HG03103 (cell line): ENCODE data around the gene ABR.
"Not testable (repeated sequence)": the region's sequence is repeated elsewhere in the genome, so short reads cannot be mapped to it uniquely, and the experiment has no call there.

Source experiments
- ATAC-seq: cut with Tn5 transposase; IDR thresholded peaks from one replicate; pipeline ENCODE4 v1.9.1; 2021; ENCODE audit warnings: low read depth; ENCODE audit not compliant: unreplicated experiment

Gene ABR

DNA sequence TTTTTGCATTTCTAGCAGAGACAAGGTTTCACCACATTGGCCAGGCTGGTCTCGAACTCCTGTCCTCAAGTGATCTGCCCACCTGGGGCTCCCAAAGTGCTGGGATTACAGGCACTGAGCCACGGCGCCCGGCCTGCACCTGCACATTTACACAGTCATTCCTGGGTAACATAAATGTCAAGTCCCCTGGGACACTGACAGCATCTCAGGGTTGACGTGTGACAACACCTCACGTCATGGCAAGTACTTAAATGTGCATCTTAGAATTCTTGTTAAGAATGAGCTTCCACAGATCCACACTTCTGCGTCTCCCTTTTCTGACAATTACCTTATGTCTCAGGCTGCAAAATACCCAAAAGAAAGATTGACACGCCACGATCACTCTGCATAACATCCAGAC is 80.5 kb downstream of the ABR start:
- no peak for ATAC-seq

DNA sequence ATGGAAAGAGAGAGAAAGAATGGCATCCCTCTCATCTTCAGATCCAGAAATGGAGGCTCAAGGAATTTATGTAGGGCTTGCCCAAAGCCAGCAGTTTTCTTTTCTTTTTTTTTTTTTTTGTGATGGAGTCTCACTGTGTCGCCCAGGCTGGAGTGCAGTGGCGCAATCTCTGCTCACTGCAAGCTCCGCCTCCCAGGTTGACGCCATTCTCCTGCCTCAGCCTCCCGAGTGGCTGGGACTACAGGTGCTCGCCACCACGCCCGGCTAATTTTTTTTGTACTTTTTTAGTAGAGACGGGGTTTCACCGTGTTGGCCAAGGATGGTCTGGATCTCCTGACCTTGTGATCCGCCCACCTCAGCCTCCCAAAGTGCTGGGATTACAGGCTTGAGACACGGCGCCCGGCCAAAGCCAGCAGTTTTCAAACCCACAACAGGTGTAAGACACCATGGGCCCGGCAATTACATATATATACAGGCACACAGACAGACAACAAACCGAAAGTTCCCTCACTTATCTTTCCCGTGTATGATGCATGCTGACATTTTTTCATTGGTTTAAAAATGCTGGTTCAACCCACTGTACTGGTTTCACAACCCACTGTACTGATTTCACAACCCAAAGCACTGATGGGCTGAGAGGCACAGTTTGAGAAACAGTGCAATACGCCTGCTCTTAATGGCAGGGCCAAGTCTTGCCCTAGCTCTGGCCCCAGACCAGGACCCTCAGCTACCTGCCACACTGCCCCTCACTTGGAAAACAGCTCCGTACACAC is 81.6 kb downstream of the ABR start:
- not testable (repeated sequence) for ATAC-seq

DNA sequence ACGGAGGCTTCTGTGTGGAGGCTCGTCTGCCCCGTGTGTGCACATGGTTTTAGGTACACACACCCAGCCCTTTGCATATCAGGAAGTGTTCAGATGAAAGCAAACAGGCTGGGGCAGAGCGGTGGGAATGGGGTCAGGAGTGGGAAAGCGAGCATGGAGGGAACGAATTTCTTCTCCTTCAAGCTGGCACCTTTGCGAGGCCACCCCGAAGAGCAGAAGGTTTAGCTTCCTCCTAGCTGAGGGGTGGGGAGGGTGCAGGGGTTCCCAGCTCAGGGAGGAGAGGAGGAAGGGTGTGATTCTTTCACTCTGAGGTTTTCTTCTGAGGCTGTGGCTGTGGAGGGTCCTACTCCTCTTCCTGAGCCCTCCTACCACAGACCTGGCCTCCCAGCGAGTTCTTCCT is 83.6 kb downstream of the ABR start:
- ATAC-seq: no peak

- ATAC-seq: no peak
Measured at GRCh38 chr17:1095853-1096173, 84.0 kb downstream of the ABR start.

GRCh38 chr17:1095090-1095852 is 84.5 kb downstream of the ABR start:
- no peak for ATAC-seq

DNA sequence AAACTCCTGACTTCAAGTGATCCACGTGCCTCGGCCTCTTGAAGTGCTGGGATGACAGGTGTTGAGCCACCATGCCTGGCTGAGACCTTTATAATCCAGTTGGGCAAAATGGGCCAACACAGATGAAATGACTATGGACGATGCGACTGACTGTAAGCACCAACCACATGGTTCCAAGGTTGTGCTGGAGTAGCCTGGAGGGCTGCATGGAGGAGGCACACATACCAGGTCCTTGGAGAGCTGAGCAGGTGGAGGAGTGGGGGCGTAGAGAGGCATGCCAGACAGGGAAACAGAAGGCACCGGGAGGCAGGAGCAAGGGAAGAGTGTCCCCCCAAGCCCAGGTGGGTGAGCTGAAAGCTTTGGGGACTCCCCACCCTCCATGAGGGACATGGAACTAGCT is 85.2 kb downstream of the ABR start:
- no peak for ATAC-seq

DNA sequence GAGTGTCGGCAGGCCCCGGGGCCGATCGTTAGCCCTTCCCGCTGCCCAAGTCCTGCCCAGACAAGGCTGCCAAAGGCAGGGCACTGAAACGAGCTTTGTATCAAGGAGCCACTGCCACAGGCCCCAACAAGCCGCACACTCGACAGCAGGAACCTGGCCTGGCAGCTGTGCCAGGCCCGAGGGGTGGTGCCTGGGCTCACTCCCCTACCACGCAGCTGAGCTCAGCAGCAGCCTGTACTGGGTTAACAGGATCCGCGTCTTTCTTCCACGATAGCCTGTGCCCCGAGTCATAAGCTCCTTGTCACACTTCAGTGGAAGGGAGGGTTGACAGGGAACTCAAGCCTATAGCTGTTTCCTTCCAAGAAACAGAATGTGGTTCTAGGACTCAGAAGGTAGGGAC is 87.9 kb downstream of the ABR start:
- ATAC-seq: no peak

DNA sequence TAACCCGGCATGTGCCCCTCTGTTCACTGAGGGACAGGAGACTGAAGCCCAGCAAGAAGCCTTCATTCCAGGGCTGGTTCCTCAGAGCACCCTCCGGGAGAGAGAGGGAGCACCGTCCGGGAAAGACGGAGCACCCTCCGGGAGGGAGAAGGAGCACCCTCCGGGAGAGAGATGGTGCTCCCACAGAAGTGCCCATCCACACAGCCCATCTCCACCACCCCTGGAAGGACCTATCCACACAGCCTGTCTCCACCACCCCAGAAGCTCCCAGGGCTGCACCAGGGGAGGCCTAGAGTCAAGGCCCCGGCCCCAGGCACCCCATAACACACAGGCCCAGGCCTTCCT is 88.6 kb downstream of the ABR start:
- no peak for ATAC-seq

DNA sequence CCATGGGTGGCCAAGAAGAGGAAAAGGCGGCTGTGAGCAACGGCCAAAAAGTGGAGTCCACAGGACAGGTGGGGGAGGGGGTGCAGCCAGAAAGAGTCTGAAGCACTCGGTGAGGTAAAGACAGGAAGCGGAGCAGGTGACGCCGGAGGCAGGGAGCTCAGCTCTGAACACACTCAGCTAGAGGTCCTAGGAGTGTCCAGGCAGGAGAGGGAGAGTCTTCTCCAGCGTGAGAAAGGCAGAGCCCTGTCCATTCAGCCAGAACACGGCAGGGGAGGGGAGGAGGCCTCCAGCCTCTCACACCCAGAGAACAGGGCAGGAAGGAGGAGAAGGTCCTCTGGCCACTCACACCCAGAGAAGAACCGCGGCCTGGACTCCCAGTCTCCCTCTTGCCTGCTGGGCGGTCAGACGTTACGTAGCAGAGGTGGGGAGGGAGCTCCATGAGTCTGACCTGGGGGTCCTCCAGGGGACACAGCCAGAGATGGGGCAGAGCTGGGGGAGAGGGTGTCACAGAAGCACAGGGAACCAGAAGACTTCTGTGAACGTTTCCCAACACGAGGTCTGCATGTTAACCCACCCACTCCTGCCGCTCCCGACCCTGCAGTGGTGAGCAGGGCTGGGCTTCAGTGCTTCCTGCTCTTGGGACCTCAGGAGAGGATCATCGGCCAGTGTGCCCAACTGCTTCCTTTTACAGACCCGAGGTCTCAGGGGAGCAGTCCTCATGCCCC is 89.2 kb downstream of the ABR start:
- no peak for ATAC-seq

DNA sequence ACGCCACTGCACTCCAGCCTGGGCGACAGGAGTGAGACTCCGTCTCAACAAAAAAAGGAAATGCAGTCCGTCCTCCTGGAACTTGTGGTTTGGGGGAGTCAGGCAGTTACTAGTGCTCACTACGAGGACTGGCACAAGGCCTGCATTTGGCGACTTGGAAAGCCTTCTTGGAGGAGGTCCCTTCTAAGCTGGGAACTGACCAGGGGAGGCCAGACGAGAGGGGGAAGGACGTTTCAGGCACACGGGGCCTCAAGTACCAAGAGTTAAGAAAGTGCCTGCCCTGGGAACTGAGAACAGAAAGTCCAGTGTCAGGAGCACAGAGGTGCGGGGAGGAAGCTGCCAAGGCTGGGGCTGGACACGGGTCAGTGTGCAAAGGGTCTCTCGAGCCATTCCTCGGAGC is 89.9 kb downstream of the ABR start:
- no peak for ATAC-seq

DNA sequence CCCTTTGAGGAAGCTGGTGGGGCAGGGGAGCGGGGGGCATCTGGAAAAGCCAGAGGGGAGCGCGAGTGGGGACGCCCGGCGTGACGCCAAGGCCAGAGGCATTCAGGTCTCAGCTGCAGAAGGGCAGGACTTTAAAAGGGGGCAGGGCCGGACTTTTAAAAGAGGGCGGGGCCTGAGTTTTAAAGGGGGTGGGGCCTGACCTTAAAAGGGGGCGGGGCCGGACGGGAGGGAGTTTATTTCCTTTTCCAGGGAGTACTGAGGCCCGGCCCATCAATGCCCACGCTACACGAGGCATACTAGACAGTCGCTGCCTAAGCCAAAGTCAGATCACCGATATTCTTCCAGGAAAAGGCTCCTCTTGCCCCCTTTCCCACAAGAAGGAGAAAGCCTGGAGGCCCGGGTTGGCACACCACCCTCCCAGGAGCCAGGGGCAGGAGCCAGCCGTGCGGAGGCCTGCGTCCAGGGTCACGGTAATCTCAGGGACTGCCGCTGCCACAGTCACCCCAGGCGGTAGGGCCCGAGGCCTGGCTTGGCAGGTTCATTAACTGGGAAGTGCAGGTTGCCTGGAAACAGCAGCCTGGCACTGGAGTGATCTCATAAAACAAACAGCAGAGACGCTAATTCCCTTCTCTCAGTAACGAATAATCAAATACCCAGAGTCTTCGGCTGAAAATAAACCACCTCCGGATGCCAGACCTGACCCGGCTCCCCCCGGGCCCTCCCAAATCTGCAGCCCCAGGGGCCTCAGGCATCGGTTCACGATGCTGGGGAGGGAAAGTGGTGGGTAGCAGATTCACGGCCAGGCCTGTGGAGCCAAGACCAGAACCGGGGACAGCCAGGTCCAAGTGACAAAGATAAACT is 92.2 kb downstream of the ABR start:
- no peak for ATAC-seq

GRCh38 chr17:1083451-1084187 is 96.2 kb downstream of the ABR start:
- no peak for ATAC-seq

DNA sequence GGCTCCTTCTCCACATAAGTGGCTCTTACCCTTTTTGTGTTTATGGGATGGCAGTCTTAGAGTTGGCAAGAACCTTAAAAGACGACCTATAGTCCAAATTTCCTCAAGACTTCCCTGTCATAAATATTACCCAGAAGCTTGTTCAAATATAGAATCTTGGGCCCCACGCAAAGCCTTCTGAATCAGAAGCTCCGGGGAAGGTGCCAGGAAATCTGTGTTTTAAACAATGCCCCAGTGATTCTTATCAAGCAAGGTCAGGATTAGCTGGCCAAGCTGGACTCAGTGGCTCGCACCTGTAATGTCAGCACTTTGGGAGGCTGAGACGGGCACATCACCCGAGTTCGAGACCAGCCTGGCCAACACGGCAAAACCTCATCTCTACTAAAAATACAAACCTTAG is 97.2 kb downstream of the ABR start:
- no peak for ATAC-seq

- no peak for ATAC-seq
Measured at GRCh38 chr17:1078831-1079561, 100.8 kb downstream of the ABR start.

DNA sequence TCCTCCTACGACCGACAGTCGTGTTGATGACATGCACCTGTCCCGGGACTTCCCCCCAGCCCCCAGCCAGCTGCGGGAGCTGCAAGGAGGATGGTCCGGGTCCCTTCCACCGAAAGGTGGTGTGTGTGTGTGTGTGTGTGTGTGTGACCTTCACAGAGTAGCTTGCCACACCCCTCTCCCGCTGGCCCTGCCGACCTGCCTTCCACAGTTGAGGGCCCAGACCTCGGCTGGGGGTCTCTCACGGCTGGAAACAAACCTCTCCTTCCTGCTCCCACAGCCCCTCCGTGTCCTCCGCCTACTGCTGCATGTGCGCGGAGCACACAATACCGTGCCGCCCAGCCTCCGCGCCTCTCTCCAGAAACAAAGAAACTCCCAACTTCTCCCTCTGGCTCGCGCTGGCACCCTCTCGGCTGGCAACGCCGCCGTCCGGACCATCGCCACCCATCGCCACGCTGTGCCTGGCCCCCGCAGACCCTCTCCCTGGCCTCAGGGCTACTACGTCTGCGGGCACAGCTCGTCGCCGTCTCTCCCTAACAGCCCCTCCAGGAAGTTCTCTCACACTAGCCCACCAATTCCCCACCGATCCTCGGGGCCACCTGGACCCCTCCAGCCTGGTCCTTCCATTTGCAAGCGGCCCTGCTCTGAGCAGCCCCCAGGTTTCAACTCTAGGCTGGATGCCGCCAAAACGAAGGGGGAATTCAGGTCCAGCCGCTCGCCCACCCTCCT is 101.6 kb downstream of the ABR start:
- ATAC-seq: no peak

DNA sequence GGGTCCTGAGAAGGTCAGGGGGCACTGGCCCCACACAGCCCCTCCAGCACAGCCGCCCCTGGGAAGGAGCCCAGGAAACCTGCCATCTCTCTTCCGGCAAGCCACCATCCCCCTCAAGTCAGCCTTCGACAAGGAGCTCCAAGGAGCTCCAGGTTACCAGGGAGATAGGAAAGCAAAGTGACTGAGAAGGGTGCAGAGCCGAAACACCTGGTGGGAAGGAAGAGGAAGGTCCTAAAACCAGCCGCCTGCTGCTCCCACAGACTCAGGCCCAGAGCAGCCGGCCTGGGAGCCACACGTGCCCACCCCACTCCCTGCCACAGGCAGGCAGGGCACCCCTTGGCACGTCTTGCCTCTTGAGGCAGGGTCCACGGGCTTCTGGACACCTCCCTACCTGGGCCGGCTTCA is 102.2 kb downstream of the ABR start:
- ATAC-seq: no peak

- no peak for ATAC-seq
Measured at GRCh38 chr17:1076982-1077302, 102.8 kb downstream of the ABR start.

DNA sequence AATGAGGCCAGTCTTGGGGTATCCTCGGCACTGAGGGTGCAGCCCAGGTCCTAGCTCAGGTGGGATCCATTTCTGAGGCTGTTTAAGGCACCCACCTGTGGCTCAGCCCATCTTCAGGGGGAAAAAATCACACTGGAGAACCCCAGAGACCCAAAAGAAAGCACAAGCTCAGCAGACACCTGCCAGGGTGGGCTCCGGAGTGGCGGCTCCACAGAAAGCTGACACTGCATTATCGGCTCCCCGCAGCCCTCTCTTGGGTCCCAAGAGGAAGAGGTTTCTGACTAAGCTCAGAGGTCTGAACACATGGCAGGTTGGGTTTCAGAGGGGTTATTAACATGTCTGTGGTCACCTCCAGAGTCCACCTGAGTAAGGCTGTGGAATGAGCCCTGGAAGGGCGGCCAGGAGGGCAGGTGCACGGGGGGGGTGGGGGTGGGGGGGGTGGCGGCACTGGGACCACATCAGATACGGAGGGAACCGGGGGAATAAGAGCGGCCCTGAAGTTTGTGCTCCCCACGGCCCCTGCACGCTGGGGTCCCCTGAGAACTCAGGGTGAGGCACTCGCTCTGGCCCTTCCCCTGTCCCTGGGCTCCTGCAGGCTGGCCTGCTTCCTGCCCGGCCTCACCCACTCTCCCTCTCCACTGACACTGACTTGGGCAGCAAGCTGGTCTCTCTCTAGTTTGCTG is 103.3 kb downstream of the ABR start:
- ATAC-seq: no peak
